ENCODE results near the gene KCNH1.

The KCNH1 gene

GRCh38 chr1:210949039-210949438 is 184.9 kb downstream of the KCNH1 start:
- no peak for TF ChIP-seq CTCF (IDR thresholded peaks at IDR 0.05)

- TF ChIP-seq CTCF (IDR thresholded peaks at IDR 0.05): no peak
Measured at GRCh38 chr1:210944252-210944651, 189.7 kb downstream of the KCNH1 start.

GRCh38 chr1:210942513-210942912 is 191.4 kb downstream of the KCNH1 start:
- no peak for TF ChIP-seq CTCF (IDR thresholded peaks at IDR 0.05)

GRCh38 chr1:210940081-210940617 is 193.8 kb downstream of the KCNH1 start:
- TF ChIP-seq CTCF (IDR thresholded peaks at IDR 0.05): no peak

- no peak for TF ChIP-seq CTCF (IDR thresholded peaks at IDR 0.05)
Measured at GRCh38 chr1:210938416-210938925, 195.5 kb downstream of the KCNH1 start.

- no peak for TF ChIP-seq CTCF (IDR thresholded peaks at IDR 0.05)
Measured at GRCh38 chr1:210937846-210938245, 196.1 kb downstream of the KCNH1 start.

- no peak for TF ChIP-seq CTCF (IDR thresholded peaks at IDR 0.05)
Measured at GRCh38 chr1:210935905-210936304, 198.0 kb downstream of the KCNH1 start.

GRCh38 chr1:210932104-210932503 is 201.8 kb downstream of the KCNH1 start:
- TF ChIP-seq CTCF (IDR thresholded peaks at IDR 0.05): no peak
